Right ventricle myocardium superior (tissue), 1 donor: ENCODE measurements around the gene NADSYN1. TPM values are rescaled to one million over a fixed set of nuclear protein-coding genes. Genes with fewer than 3 reads are reported as not detected.

Source experiments
- ATAC-seq: fragments of 200-7000 bp; cut with Tn5 transposase; one replicate; pipeline ENCODE4 v1.9.1; 2020; ENCODE audit warnings: mild to moderate bottlenecking; ENCODE audit not compliant: poor library complexity
- DNase-seq: peaks from one replicate; pipeline ENCODE4 v3.0.0-alpha.2; 2020
- intact Hi-C: fragments of 100-400 bp; cut with DNase I; formaldehyde crosslinking; loops from one replicate; pipeline ENCODE4 v1.11.2; 2022
- total RNA-seq: library from RNA; stranded (reverse); fragmentation: NEBNext Ultra II Directional; extraction: Animal tissue kit (Norgen Biotek cat#: 25700); gene quantifications from one replicate; pipeline ENCODE4 v1.2.1, GENCODE V29; 2021
- donor health status: DM: no; HTN: yes; CAD: no; lungs with severe emphysema.

NADSYN1 gene
- total RNA-seq, 1 donor from 2014 or later, result 18.5 TPM

- DNase-seq (peak; percentile 27), ATAC-seq (no peak)
- intact Hi-C loops, result no loop called here
These were observed 10.6 kb downstream of the NADSYN1 start for GRCh38 chr11:71463331-71464211.

- ATAC-seq, result no peak
- intact Hi-C loops, result no loop called here
- no peak for DNase-seq
These were observed 12.1 kb downstream of the NADSYN1 start for GRCh38 chr11:71465054-71465453.

GRCh38 chr11:71466358-71466757 is 13.4 kb downstream of the NADSYN1 start:
- intact Hi-C loops, result no loop called here
- DNase-seq (peak; percentile 9), ATAC-seq (no peak)

- intact Hi-C loops, result no loop called here
- no peak for DNase-seq
- ATAC-seq, result no peak
These were observed 14.2 kb downstream of the NADSYN1 start for GRCh38 chr11:71467164-71467563.

- peak; percentile 0 for DNase-seq
These were observed 17.9 kb downstream of the NADSYN1 start for GRCh38 chr11:71470946-71471345.

GRCh38 chr11:71472357-71472885 is 19.4 kb downstream of the NADSYN1 start:
- intact Hi-C loops, result no loop called here
- ATAC-seq (no peak), DNase-seq (peak; percentile 19)

More at GRCh38 chr11:71470946-71471345, 17.9 kb downstream of the NADSYN1 start:
- intact Hi-C loops, result no loop called here
- no peak for ATAC-seq

- intact Hi-C loops, result no loop called here
- ATAC-seq, result no peak
- DNase-seq, result peak; percentile 22
These were observed 20.2 kb downstream of the NADSYN1 start for GRCh38 chr11:71472941-71473792.

- DNase-seq (peak; percentile 29), ATAC-seq (no peak)
- intact Hi-C loops, result no loop called here
These were observed 20.7 kb downstream of the NADSYN1 start for GRCh38 chr11:71473793-71474080.

- no peak for ATAC-seq
- DNase-seq, result peak; percentile 11
- intact Hi-C loops, result no loop called here
These were observed 21.3 kb downstream of the NADSYN1 start for GRCh38 chr11:71474141-71474770.

GRCh38 chr11:71474771-71475483 is 21.9 kb downstream of the NADSYN1 start:
- ATAC-seq, result no peak
- intact Hi-C loops, result no loop called here
- peak; percentile 25 for DNase-seq

GRCh38 chr11:71476031-71476430 is 23.0 kb downstream of the NADSYN1 start:
- intact Hi-C loops, result no loop called here
- peak; percentile 25 for DNase-seq
- ATAC-seq, result no peak

GRCh38 chr11:71476926-71477640 is 24.1 kb downstream of the NADSYN1 start:
- ATAC-seq (no peak), DNase-seq (peak; percentile 33)
- intact Hi-C loops, result no loop called here

GRCh38 chr11:71477641-71478527 is 24.9 kb downstream of the NADSYN1 start:
- DNase-seq, result peak; percentile 33
- intact Hi-C loops, result no loop called here
- no peak for ATAC-seq

GRCh38 chr11:71478528-71478840 is 25.5 kb downstream of the NADSYN1 start:
- ATAC-seq, result no peak
- intact Hi-C loops, result no loop called here
- DNase-seq, result peak; percentile 27

GRCh38 chr11:71481101-71481960 is 28.3 kb downstream of the NADSYN1 start:
- peak; percentile 32 for DNase-seq
- intact Hi-C loops, result no loop called here

GRCh38 chr11:71482216-71482615 is 29.2 kb downstream of the NADSYN1 start:
- DNase-seq, result peak; percentile 18

More at GRCh38 chr11:71481101-71481960, 28.3 kb downstream of the NADSYN1 start:
- no peak for ATAC-seq

More at GRCh38 chr11:71482216-71482615, 29.2 kb downstream of the NADSYN1 start:
- no peak for ATAC-seq
- intact Hi-C loops, result no loop called here
